ENCODE data around the gene NUDT7.

GRCh38 chr16:77679391-77679790 lies 42.9 kb upstream of the NUDT7 start:
- TF ChIP-seq CTCF (IDR thresholded peaks at IDR 0.05): no peak
- no peak for TF ChIP-seq POLR2A (IDR thresholded peaks at IDR 0.05)

Data from heart left ventricle (tissue), 13 donors.